Activated T-helper 1 cell treated with anti-CD3 and anti-CD28 coated beads, Interleukin-2, amount 50 U/mL, for 16 hours (primary cell): Measurements from ENCODE around the gene PSKH1.

ENCODE experiments used
- DNase-seq, 2 donors: peaks; one replicate each; pipeline ENCODE4 v3.0.0-alpha.2; 2020; ENCODE audit warnings: low read depth in 1 of 2, low spot score in 1 of 2

Gene PSKH1

DNA sequence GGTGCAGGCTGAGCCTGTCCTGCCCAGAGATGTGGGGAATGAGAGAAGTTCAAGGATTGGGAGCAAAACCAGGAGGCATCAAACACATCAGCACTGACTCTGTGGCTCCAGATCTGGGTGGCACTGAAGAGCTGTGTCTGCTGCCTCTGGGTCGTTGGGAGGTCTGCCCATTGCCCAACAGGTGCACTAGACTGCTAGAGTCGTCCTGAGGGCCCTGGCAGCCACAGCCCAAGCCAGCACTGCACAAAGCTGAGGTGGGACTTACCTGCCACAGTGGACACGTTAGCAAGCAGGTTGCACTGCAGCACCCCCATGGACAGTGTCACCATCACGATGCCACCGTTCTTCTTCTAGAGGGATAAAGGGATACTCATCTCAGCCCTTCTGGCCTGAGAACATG lies 84.0 kb downstream of the PSKH1 start:
- no peak for DNase-seq

DNA sequence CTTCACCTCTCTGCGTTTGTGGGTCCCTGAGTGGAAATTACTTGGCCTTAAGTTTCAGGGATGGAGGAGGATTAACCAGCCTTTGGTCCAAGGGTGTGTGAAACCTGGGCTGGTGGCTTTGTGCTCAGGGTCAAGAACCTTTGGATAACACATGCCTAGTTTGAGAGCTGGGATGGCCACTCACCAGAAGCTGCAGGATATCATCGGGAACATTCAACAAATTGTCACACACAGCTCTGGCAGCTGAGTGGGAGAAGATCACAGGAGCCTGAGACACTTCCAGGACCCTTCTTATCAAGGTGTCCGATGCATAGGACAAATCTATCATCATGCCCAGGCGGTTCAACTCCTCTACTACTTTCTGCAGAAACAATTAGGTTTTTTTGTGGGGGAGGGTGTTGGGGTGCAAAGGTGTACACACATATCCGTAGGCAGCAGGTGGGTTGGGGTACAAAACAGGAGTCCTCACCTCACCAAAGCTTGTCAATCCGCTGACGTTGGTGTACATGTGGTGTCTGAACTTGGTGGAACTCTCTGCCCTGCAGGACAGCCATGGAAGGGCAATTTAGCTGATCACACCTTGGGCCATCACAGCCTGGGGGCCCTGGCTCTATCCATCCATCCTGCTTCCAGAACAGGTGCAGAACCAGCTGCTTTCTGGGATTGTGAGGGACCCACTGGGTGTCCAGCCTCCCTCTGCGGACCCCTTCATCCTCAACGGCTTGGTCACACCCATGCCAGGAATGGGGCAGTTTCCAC lies 84.6 kb downstream of the PSKH1 start:
- DNase-seq, result no peak
